B cell (primary cell): ENCODE measurements around the gene TMEM213. TPM values are rescaled to one million over a fixed set of nuclear protein-coding genes. Genes with fewer than 3 reads are reported as not detected.

Experiments used
- ATAC-seq: fragments of 200-7000 bp; cut with Tn5 transposase; one replicate; pipeline ENCODE4 v1.10.0; 2021; ENCODE audit warnings: low read depth, mild to moderate bottlenecking, moderate number of reproducible peaks, moderate library complexity
- CTCF ChIA-PET: fragments of 350-600 bp; sonication (Branson Sonifier 250); formaldehyde crosslinking; loops from one replicate; lab custom pipeline; 2021; ENCODE audit warnings: antibody characterized with exemption, inconsistent platforms; lab: Charles Lee
- POLR2A ChIA-PET: fragments of 350-600 bp; sonication (Branson Sonifier 250); formaldehyde crosslinking; loops from one replicate; lab custom pipeline; 2021; ENCODE audit warnings: antibody characterized with exemption; lab: Charles Lee
- DNase-seq: peaks from one replicate; pipeline ENCODE4 v3.0.0; 2013
- H2AFZ ChIP-seq: 2 replicates; pipeline ENCODE4 v1.6.1; 2012; ENCODE audit warnings: mild to moderate bottlenecking, low read depth, low read length; ENCODE audit not compliant: insufficient read depth, poor library complexity, severe bottlenecking
- H3K27ac ChIP-seq, 2 donors: 1 replicate in 1 of 2; 2 replicates in 1 of 2; pipeline ENCODE4 v1.5.1; 2012 to 2013; ENCODE audit warnings: low read length in 2 of 2, mild to moderate bottlenecking in 2 of 2, moderate library complexity in 1 of 2
- H3K27me3 ChIP-seq, 4 experiments: fragments of 200-600 bp in 1 of 4; sonication (generic) in 1 of 4; replicated peaks in 1 of 4; 1 replicate in 2 of 4; 2 replicates in 2 of 4; pipeline versions ENCODE4 v1.6.1 to v1.7.0; 2013 to 2016; ENCODE audit warnings: low read length in 3 of 4, mild to moderate bottlenecking in 2 of 4, mixed read lengths in 1 of 4, moderate library complexity in 1 of 4; ENCODE audit not compliant: insufficient read depth in 4 of 4, control insufficient read depth in 3 of 4; ENCODE audit errors: control extremely low read depth in 1 of 4
- H3K36me3 ChIP-seq, 2 experiments: replicated peaks in 1 of 2; 1 replicate in 1 of 2; 2 replicates in 1 of 2; pipeline versions ENCODE4 v1.6.1 to v1.7.1; 2013; ENCODE audit warnings: low read length in 1 of 2; ENCODE audit not compliant: insufficient read depth in 2 of 2, control insufficient read depth in 1 of 2; ENCODE audit errors: control extremely low read depth in 1 of 2, extremely low read depth in 1 of 2
- H3K4me1 ChIP-seq, 2 donors: fragments of 200-600 bp in 1 of 2; sonication (generic) in 1 of 2; 1 replicate in 1 of 2; 2 replicates in 1 of 2; pipeline versions ENCODE4 v1.5.1 to v1.6.1; 2013 to 2017; ENCODE audit warnings: low read length in 2 of 2; ENCODE audit not compliant: control insufficient read depth in 2 of 2, insufficient read depth in 2 of 2
- H3K4me2 ChIP-seq: replicated peaks from 2 replicates; pipeline ENCODE3; 2012; ENCODE audit warnings: mild to moderate bottlenecking, low read depth, low read length; ENCODE audit not compliant: poor library complexity, severe bottlenecking
- H3K4me3 ChIP-seq, 5 experiments: fragments of 200-600 bp in 1 of 5; sonication (generic) in 1 of 5; 1 replicate in 3 of 5; 2 replicates in 2 of 5; pipeline versions ENCODE4 v1.5.1 to v1.7.0; 2011 to 2016; ENCODE audit warnings: low read length in 4 of 5, mild to moderate bottlenecking in 4 of 5, low read depth in 2 of 5, control low read depth in 1 of 5, moderate library complexity in 1 of 5; ENCODE audit not compliant: insufficient read depth in 1 of 5; ENCODE audit errors: control extremely low read depth in 1 of 5, extremely low read depth in 1 of 5
- H3K79me2 ChIP-seq: fragments of 200-600 bp; sonication (generic); one replicate; pipeline ENCODE4 v1.6.0; 2016; ENCODE audit warnings: low read length; ENCODE audit not compliant: control insufficient read depth, insufficient read depth
- H3K9ac ChIP-seq: fragments of 200-600 bp; sonication (generic); 2 replicates; pipeline ENCODE4 v1.6.1; 2017; ENCODE audit warnings: mild to moderate bottlenecking, low read length, moderate library complexity
- H3K9me3 ChIP-seq, 3 donors: one replicate each; pipeline versions ENCODE4 v1.6.1 to v1.7.1; 2013; ENCODE audit warnings: low read length in 2 of 3; ENCODE audit not compliant: control insufficient read depth in 2 of 3, insufficient read depth in 1 of 3; ENCODE audit errors: control extremely low read depth in 1 of 3
- H4K20me1 ChIP-seq: 2 replicates; pipeline ENCODE4 v1.6.0; 2012; ENCODE audit warnings: mild to moderate bottlenecking, low read length; ENCODE audit not compliant: insufficient read depth, control insufficient read depth, poor library complexity, severe bottlenecking
- H3K27ac Mint-ChIP-seq: one replicate; pipeline ENCODE4 v1.8.0; 2021; ENCODE audit warnings: mixed read lengths
- H3K27me3 Mint-ChIP-seq: one replicate; pipeline ENCODE4 v1.8.0; 2021; ENCODE audit warnings: mixed read lengths
- H3K4me1 Mint-ChIP-seq: one replicate; pipeline ENCODE4 v1.8.0; 2021; ENCODE audit warnings: mixed read lengths
- H3K4me3 Mint-ChIP-seq: one replicate; pipeline ENCODE4 v1.8.0; 2021; ENCODE audit warnings: mixed read lengths
- H3K9me3 Mint-ChIP-seq: one replicate; pipeline ENCODE4 v1.8.0; 2022; ENCODE audit warnings: mixed read lengths; ENCODE audit not compliant: insufficient read depth
- EZH2 ChIP-seq: IDR thresholded peaks from 2 replicates; pipeline ENCODE4 v1.6.1; 2012; ENCODE audit warnings: borderline replicate concordance, low read depth, mild to moderate bottlenecking, moderate library complexity, low read length; ENCODE audit not compliant: insufficient read depth, poor library complexity, severe bottlenecking
- WGBS: methylation state at CpG from one replicate; pipeline ENCODE4 v1.1.5; 2013; ENCODE audit warnings: missing lambda C conversion rate; ENCODE audit not compliant: insufficient coverage; 5-methylcytosine and 5-hydroxymethylcytosine counted together
- intact Hi-C: fragments of 100-400 bp; cut with micrococcal nuclease; formaldehyde crosslinking; loops from one replicate; pipeline ENCODE4 v1.10.0; 2022
- polyA plus RNA-seq: library from polyadenylated mRNA; depleted of rRNA; stranded (reverse); fragments of >200 nt; gene quantifications from 2 replicates; pipeline ENCODE4 v1.2.3, GENCODE V29; 2012
- total RNA-seq, 2 donors: library from RNA; stranded (reverse); fragments of 120-200 nt in 1 of 2; gene quantifications; 1 replicate in 1 of 2; 2 replicates in 1 of 2; pipeline versions ENCODE4 v1.2.3 to v1.2.4, GENCODE V29; 2013 to 2022
- TF ChIP-seq, protein P1 (sequence below): fragments of 200-600 bp; IDR thresholded peaks from one replicate; pipeline ENCODE4 v1.8.0; 2022; ENCODE audit warnings: antibody characterized with exemption, mild to moderate bottlenecking

Gene TMEM213
- total and polyA plus RNA-seq, 2 donors (not counting 1 experiment from before 2014, with no cell fraction given) = not detected

DNA sequence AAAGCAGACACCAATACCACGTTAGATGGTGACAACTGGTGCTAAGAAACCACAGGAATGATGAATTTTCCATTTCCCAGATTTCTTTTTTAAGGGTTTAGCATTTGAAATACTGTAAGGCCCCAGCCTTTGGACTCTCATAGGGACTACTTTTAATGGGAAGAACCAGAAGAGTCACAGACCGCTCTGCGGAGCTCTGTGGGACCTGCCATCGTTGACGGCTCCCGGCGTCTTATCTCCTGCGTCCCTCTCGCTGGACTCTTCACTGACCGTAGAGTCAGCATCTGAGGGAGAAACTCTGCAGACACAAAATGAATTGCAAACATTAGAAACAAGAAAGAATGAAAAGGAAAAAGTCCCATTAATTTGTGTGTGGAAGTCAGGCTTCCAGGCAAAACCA is 81.6 kb downstream of the TMEM213 start:
- TF ChIP-seq, protein P1, sequence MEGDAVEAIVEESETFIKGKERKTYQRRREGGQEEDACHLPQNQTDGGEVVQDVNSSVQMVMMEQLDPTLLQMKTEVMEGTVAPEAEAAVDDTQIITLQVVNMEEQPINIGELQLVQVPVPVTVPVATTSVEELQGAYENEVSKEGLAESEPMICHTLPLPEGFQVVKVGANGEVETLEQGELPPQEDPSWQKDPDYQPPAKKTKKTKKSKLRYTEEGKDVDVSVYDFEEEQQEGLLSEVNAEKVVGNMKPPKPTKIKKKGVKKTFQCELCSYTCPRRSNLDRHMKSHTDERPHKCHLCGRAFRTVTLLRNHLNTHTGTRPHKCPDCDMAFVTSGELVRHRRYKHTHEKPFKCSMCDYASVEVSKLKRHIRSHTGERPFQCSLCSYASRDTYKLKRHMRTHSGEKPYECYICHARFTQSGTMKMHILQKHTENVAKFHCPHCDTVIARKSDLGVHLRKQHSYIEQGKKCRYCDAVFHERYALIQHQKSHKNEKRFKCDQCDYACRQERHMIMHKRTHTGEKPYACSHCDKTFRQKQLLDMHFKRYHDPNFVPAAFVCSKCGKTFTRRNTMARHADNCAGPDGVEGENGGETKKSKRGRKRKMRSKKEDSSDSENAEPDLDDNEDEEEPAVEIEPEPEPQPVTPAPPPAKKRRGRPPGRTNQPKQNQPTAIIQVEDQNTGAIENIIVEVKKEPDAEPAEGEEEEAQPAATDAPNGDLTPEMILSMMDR = no peak
- TF ChIP-seq EZH2 = no peak
- DNase-seq (no peak), ATAC-seq (no peak)
- POLR2A ChIA-PET = no interaction called here
- intact Hi-C loops = no loop called here
- Histone ChIP-seq H2AFZ (no peak overlapping the region), H3K36me3 (no peaks in the 10 kb centered on the region), H3K4me3 (no peak overlapping the region), H3K79me2 (no peaks in the 10 kb centered on the region), H3K4me1 (no peaks in the 10 kb centered on the region), H3K27me3 (no peaks in the 10 kb centered on the region), H4K20me1 (no peaks in the 10 kb centered on the region), H3K4me2 (no peak overlapping the region), H3K27ac (no peak overlapping the region), H3K9me3 (no peaks in the 10 kb centered on the region), H3K9ac (no peak overlapping the region)
- CTCF ChIA-PET = interaction anchor here (0.9 kb wide), 1 partner anchor 17 kb away, joined by 3 read pairs; no protein-coding TSS in a partner anchor
- Mint-ChIP-seq H3K9me3 (no peaks in the 10 kb centered on the region), H3K27me3 (no peaks in the 10 kb centered on the region), H3K4me1 (no peaks in the 10 kb centered on the region), H3K27ac (no peak overlapping the region), H3K4me3 (no peak overlapping the region)
- 100% methylated on average over 8 of the region's 10 CpGs for WGBS

DNA sequence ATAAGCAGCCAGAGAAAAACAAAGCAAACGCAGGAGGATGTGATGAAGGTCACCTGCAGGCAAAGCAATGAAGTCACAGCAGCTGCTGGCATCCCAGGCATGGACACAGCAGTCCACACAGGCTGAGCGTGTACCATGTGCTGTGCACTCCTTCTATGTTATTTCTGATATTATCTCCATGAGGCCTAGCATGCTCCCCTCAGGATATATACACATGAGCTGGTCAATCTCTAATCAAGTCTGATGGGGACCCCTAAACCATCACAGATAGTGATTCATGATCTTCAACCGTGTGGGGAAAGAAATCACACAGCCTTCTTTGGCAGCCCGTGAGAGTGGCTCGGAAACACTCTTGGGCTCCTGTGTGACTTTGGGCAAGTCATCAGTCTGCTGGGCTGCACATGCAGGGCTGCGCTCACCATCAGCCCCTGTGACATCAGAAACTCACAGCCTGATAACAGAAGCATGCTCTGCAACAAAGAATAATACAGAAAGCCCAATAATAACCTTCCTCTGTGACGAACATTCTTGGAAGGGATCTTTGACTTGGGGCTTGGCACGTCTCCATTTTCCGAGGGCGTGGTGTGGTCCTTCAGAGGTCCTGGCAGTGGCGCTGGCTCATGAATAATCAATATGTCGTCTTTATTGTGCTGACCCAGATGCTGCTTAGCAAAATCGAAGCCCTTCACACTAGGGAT is 83.2 kb downstream of the TMEM213 start:
- WGBS = 91% methylated on average over 13 of the region's 13 CpGs
- Mint-ChIP-seq H3K27ac (no peak overlapping the region), H3K4me1 (no peaks in the 10 kb centered on the region), H3K9me3 (no peaks in the 10 kb centered on the region), H3K27me3 (no peaks in the 10 kb centered on the region), H3K4me3 (no peak overlapping the region)
- DNase-seq = no peak
- Histone ChIP-seq H3K9ac (no peak overlapping the region), H3K4me2 (no peak overlapping the region), H3K27me3 (no peaks in the 10 kb centered on the region), H3K4me1 (no peaks in the 10 kb centered on the region), H3K36me3 (no peaks in the 10 kb centered on the region), H3K4me3 (no peak overlapping the region), H2AFZ (no peak overlapping the region), H4K20me1 (no peaks in the 10 kb centered on the region), H3K9me3 (no peaks in the 10 kb centered on the region), H3K27ac (no peak overlapping the region), H3K79me2 (no peaks in the 10 kb centered on the region)
- ChIA-PET CTCF (no interaction called here), POLR2A (no interaction called here)
- ATAC-seq = no peak
- TF ChIP-seq, protein P1 = no peak
- TF ChIP-seq EZH2 = no peak
- intact Hi-C loops = no loop called here
